ENCODE measurements around the gene TSPAN9.

The TSPAN9 gene

GRCh38 chr12:3326156-3326849 lies 249.1 kb downstream of the TSPAN9 start:
- DNase-seq: no peak

- no peak for DNase-seq
Measured at GRCh38 chr12:3326850-3327780, 249.9 kb downstream of the TSPAN9 start.

GRCh38 chr12:3328081-3328480 lies 250.9 kb downstream of the TSPAN9 start:
- DNase-seq: no peak

- no peak for DNase-seq
Measured at GRCh38 chr12:3328571-3328970, 251.4 kb downstream of the TSPAN9 start.

GRCh38 chr12:3329361-3329760 lies 252.2 kb downstream of the TSPAN9 start:
- DNase-seq: no peak

- DNase-seq: no peak
Measured at GRCh38 chr12:3330976-3331510, 253.9 kb downstream of the TSPAN9 start.

GRCh38 chr12:3332188-3332587 lies 255.0 kb downstream of the TSPAN9 start:
- no peak for DNase-seq

- DNase-seq: no peak
Measured at GRCh38 chr12:3333583-3333982, 256.4 kb downstream of the TSPAN9 start.

- DNase-seq: no peak
Measured at GRCh38 chr12:3333991-3334391, 256.8 kb downstream of the TSPAN9 start.

- DNase-seq: no peak
Measured at GRCh38 chr12:3335078-3335487, 257.9 kb downstream of the TSPAN9 start.
